Inflammatory macrophage treated with lipopolysaccharide for 4 hours (primary cell): ENCODE results near the gene HSD11B2.

Experiments used
- DNase-seq: peaks from one replicate; pipeline ENCODE4 v3.0.0-alpha.2; 2020

The HSD11B2 gene

GRCh38 chr16:67454852-67455251 lies 23.9 kb downstream of the HSD11B2 start:
- no peak for DNase-seq

GRCh38 chr16:67456391-67457081 lies 25.6 kb downstream of the HSD11B2 start:
- peak; percentile 36 for DNase-seq

DNA sequence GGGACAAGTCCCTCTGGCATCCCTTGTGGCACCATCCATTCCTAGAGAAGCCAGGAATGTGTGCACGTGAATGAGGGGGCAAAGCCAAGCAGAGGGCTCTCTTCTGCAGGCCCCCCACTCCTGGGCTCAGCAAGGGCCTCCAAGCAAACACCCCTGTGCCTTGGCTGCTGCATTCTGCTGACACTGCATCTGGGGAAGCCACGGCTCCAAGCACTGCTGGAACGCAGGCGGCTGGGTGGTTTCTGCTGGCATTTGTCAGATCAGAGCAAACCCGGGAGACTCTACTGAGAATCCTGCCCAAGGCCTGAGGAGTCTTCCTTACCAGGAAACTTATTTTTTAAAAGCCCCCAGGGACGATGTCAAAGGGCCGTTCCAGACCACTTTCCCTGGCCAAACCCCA lies 26.7 kb downstream of the HSD11B2 start:
- DNase-seq = no peak

- no peak for DNase-seq
Observed at GRCh38 chr16:67458121-67458641, 27.3 kb downstream of the HSD11B2 start.

DNA sequence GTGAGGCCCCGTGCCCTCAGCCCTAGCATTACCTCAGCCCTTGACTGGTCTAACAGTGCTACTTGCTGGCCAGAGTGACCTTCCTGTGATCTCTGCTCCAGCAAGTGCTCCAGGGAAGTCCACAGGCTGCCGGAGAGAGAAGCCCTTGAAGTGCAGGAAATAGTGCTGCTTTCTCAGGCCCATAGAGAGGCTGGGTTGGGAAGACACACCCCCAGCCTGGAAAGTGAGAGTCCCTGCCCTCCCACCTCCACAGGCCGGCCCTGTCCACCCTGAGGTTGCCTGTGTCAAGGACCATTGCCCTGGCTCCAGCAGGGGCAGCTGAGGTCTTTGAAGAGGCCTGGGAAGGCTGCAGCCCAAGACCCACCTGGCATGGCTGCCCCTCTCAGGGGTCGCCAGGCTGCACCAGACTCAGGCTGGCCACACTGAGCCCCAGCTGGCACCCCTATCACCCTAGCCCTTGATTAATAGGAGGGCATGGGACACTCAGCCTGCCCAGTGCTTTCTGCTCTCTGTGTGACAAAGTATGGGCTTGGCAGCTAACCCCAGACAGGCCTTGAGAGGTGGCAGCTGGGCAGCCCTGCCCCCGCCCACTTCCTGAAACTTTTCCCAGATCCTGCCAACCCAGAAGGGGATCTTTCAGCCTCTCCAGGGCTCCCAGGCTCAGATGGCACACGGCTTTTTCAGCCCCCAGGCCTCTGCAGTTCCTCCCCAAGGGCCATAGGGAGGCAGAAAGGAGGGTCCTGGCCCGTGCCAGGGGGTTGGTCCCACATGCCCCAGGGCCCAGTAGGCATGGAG lies 28.3 kb downstream of the HSD11B2 start:
- DNase-seq = no peak

- DNase-seq = no peak
Observed at GRCh38 chr16:67459861-67460150, 28.9 kb downstream of the HSD11B2 start.

DNA sequence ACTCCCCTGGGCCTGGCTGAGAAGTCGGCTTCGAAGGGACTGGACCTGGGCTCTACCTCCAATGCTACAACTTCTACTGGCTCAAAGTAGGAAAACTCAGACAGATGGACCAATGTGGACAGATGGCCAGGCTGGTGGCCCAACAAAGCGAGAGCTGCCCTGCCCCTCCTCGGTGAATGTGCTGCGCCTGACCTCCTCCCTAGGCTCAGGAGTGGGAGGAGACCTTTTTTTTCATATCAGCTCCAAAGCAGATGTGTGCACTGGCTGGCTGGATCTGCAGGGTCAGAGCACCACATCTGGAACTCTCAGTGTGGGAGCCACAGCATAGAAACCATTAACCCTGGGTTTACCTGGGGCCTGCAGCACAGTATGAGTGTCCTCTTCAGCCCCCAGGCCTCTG lies 29.2 kb downstream of the HSD11B2 start:
- no peak for DNase-seq

DNA sequence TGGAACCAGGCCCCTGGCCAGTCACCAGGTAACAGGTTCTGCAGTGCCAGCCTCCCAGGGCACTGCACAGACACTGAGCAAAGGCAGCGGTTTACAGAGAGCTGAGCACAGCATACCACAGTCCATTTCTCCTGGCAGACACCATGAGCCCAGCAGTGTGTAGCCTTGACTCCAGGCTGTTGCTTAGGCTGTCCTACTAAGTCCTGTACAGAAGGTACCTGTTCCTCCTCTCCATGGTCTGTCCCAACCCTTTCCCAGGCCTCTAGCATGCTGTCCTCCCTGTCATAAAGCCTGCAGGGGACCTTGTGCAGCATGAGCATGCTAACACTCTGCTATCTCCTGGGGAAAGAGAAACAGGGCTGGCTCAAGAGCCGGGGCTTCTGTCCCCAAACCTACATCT lies 30.0 kb downstream of the HSD11B2 start:
- DNase-seq = no peak

GRCh38 chr16:67461600-67462278 lies 30.8 kb downstream of the HSD11B2 start:
- DNase-seq = no peak

DNA sequence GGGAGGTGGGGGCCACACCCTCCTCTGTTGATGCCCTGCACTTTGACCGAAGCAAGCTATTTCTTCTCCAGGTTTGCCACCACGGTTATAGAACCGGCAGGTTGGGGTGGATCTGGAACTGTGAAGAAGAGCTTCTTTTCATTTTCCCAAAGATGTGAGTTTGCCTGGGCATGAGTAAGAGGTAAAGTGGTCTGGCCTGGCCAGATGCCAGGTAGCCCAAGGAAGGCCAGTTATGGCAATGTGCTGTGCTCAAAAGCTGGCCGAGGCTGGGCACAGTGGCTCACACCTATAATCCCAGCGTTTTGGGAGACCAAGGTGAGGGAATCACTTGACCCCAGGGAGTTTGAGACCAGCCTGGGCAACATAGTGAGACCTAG lies 31.3 kb downstream of the HSD11B2 start:
- no peak for DNase-seq

GRCh38 chr16:67463059-67463458 lies 32.1 kb downstream of the HSD11B2 start:
- no peak for DNase-seq

DNA sequence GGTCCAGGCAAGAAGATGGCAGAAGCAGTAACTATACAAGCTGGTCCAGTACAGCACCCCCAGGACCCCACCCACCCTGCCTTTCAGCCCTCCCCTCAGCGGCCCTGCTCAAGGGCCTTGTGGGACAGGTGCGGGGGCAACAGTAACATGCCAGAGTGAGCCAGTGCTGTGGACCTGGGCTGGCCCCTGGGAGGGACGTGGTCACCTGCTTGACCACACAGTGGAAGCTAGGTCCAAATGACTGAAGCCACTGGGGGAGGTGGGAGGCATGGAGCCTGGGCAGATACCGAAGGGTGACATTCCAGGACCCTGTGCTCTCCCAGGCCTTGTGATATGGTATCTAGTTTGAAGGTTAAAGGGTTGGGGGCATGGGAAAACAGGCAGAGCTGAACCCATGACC lies 32.8 kb downstream of the HSD11B2 start:
- DNase-seq = no peak

DNA sequence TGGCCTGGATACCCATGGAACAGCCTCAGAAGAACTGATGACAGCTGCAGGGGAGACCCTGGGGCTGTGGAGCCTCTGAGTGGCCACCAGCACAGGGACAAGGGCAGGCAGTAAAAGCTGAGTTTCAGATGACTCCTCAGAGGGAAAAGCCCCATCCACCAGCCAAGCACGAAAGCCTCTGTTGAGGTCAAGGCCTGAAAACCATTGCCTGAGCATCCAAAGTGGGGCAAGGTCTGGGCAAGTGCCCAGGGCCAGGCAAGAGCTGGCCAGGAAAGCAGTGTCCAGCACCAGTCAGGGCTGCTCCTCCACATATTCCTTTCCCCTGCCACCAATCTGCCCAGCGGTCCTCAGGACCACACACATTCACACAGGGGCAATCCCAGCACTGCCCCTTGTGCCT lies 33.6 kb downstream of the HSD11B2 start:
- DNase-seq = no peak

DNA sequence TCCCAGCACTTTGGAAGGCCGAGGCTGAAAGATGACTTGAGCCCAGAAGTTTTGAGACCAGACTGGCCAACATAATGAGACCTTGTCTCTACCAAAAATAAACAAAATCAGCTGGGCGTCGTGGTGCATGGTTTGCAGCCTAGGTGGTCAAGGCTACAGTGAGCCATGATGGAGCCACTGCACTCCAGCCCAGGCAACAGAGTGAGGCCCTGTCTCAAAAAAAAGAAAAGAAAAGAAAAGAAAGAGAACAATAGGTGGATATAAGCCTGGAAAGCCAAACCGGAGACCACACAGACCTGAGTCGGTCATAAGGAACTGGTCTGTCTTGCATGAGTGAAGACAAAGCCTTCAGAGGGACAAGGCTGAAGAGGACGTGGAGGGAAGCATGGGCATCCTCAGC lies 35.7 kb downstream of the HSD11B2 start:
- DNase-seq = no peak

GRCh38 chr16:67468731-67469130 lies 37.8 kb downstream of the HSD11B2 start:
- DNase-seq = no peak

DNA sequence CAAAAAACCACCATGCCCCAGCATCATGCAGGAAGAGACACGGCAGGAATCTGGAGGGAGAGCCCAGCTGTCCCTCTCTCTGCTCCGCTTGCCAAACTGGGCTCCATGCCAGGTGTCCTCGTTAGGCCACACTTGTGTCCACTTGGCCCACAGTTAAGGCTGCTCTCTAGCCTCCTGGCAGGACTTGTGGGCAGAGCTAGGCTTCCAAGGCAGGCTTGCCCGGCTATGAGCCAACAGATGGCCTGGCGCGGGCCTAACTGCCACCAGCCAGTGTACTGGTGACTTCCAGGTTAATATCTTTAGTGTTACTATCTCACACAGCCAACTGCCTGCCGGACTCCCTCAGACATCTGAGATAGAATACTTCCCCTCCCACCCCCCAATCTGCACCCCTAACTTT lies 39.4 kb downstream of the HSD11B2 start:
- DNase-seq = no peak

GRCh38 chr16:67471758-67472384 lies 41.0 kb downstream of the HSD11B2 start:
- DNase-seq = no peak

DNA sequence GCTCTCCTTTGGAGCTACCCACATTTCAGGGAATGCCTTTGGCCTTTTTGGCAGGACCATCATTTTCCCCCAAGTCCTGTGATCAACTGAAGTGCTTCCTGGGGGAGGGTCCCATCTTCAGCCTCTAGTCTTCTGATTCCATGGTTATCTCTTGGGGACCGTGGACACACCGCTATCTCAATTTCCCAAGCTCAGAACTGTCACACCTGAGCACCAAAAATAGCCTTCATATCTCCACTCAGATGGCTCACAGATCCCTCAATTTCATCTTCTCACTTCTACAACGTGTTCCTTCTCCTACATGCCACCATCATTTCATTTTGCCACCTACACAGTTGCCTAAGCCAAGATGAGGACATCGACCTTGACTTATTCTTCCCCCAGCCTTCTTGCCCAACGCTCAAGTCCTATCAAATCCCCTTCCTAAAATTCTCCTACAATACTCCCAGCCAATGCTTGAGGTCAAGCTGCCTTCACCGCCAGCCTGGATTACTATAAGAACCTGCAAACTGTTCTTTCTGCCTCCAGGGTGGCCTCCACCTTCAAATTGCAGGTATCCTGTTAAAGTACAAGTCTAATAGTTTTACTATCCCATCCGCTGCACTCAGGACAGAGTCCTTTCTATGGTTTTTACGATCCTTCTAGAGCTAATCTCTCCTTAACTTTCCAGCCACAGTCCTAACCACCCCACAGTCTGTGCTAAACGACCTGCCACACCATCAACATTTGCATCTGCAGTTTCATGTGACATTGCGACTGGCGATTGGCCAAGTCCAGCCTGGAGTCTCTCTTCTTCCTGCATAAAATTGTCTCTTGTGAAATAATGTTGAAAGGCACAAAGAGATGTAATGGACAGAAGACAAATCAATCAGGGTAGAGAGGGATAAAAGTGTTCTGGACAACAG lies 43.9 kb downstream of the HSD11B2 start:
- peak; percentile 57 for DNase-seq

DNA sequence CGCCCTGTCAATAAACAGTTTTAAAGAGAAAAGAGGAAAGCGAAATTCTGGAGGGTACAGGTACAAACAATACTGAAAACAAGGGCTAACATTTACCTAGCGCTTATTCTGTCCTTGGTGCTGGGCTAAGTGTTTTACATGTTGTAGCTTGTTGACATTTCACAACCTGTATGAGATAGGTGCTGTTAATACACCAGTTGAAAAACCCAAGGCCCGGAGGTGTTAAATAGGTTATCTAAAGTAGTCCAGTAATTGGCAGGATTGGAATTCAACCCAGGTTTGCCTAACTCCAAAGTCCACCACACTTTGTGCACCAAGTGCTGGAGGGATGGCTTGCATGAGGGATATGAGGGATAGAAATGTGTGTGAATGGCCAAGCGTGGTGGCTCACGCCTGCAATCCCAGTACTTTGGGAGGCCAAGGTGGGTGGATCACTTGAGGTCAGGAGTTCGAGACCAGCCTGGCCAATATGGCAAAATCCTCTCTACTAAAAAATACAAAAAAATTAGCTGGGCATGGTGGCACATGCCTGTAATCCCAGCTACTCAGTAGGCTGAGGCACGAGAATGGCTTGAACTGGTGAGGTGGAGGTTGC lies 47.1 kb downstream of the HSD11B2 start:
- DNase-seq = no peak

- DNase-seq = peak; percentile 99
Observed at GRCh38 chr16:67480833-67481560, 50.1 kb downstream of the HSD11B2 start, which contains the start of gene ATP6V0D1. Gene ATP6V0D1 (minus strand): TSS chr16:67481157. CDS start chr16:67481086, 71 bp downstream.

DNA sequence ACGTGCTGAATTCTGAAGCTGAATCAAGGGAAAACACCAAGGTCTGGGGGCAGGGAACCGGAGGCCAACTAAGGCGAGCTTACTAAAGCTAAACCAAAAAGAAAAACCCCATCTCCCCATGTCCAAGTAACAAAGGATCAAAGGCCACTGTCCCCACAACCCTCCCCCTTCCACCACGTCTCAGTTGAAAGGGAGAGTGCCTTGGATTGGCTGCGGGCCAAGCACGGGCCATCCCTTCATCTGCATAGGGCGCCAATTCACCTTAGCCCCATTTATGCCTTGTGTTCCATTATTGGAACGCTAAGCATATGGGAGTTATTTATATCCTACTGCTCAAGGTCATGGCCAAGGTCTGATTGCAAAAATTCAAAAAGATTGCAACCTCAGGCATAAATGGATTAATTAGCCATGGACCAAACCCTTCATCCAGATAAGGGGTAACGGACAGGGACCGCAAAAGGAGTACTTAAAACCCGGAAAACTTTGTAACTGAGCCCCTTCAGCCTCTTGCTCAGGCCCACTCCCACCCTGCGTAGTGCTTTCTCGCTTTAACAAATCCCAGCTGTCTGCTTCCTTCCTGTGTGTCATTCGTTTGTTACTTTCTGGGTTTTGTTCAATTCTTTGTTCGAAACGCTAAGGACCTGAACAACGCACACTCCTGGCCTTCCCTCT lies 50.8 kb downstream of the HSD11B2 start:
- no peak for DNase-seq
